Activated naive CD4-positive, alpha-beta T cell treated with Interleukin-2 at 50 U/mL for 16 hours (primary cell): Measurements from ENCODE around the gene OR4K17.
"Not testable (repeated sequence)": the region's sequence is repeated elsewhere in the genome, so short reads cannot be mapped to it uniquely, and the experiment has no call there.

Experiments
- DNase-seq: peaks from one replicate; pipeline ENCODE4 v3.0.0-alpha.2; 2020

The OR4K17 gene, protein sequence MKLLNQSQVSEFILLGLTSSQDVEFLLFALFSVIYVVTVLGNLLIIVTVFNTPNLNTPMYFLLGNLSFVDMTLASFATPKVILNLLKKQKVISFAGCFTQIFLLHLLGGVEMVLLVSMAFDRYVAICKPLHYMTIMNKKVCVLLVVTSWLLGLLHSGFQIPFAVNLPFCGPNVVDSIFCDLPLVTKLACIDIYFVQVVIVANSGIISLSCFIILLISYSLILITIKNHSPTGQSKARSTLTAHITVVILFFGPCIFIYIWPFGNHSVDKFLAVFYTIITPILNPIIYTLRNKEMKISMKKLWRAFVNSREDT

DNA sequence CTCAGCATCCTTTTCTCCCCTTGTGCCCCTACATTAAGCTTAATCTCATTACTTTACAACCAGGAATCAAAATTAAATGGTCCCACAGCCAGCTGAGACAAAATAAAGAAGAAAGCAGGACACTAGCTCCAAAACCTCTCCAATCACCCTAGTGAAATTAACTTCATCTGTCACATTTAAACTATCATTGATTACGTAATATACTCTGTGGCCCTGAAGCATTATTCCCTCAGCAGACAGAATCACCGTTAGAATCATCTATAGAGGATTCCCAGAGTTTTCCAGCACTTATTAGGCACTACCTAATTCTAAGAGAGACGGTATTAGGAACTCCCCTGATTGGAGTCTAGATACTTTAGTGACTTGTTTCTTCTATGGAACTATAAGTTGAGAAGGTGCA lies at the start of gene OR4K17:
Gene OR4K17, plus strand, starts transcription at position 302 of the 400 bp plus-strand sequence. CDS start 6,761 bp downstream, outside the sequence.
- no peak for DNase-seq

DNA sequence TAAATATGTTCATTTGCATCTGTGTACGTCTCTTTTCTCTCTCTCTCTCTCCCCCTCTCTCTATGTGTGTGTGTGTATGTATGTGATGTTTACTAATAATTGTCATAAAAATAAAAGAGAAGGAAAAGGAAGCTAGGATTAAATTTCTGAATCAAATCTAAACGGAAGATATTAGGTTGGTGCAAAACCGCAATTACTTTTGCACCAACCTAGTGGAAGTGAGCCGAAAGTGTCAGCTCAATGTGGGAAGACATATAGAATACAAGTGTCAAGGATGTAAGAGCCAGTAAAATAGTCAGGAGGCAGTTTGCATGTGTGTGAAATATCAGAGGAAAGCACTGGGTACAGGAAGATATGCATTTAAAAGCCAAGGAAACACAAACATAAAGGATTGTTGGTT lies 18.5 kb upstream of the OR4K17 start:
- DNase-seq, result no peak

DNA sequence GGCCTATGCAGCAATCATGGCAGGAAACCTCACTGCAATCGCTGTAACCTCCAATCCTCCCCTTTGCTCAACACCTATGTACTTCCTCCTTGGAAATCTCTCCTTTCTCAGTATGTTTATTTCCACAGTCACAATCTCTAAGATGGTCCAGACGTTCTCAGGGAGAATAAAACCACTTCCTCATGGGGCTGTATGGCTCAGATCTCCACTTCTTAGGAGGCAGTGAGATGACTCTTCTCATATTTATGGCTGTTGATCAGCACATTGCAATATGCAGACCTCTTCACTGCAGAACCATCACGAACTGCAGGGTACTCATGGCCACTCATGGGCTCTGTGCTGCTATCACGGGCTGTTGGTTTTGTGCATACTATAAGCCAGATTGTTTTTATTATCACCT lies 17.1 kb upstream of the OR4K17 start:
- DNase-seq, result no peak

DNA sequence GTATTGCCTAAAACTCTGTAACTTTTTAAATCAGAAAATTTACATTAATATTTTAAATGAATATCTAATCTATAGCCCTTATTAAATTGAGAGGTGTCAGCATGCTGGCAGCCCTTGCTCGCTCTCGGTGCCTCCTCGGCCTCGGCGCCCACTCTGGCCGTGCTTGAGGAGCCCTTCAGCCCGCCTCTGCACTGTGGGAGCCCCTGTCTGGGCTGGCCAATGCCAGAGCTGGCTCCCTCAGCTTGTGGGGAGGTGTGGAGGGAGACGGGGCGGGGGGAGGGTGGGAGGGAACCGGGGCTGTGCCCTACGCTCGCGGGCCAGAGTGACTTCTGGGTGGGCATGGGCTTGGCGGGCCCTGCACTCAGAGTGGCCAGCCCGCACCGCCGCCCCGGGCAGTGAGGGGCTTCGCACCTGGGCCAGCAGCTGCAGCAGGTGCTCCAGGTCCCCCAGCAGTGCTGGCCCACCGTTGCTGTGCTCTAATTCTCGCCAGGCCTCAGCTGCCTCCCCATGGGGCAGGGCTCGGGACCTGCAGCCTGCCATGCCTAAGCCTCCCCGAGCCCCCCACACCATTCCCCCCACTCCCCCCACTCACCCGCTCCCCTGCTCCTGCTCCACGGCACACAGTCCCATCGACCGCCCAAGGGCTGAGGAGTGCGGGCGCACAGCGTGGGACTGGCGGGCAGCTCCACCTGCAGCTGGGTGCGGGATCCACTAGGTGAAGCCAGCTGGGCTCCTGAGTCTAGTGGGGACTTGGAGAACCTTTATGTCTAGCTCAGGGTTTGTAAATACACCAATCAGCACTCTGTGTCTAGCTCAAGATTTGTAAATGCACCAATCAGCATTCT lies 11.4 kb upstream of the OR4K17 start:
- DNase-seq, result not testable (repeated sequence)

DNA sequence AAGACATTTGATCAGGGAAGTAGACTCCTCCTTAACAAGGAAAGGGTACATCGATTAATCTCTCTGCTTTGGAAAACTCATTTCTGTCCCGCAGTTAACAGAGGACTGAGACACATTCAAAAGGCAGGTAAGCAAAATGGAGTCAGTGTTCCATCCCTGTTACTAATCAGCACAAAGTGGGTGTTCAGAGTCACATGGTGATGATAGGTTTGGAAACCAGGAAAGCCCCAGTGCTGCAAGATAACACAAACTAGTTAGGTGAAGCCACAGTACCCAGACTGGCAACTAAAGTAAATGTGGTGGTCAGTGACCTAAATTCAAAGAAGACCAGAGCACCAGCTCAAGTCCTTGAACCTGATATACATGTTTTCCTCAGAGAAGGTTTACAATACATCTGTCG lies 1.8 kb downstream of the OR4K17 start:
- DNase-seq, result no peak

DNA sequence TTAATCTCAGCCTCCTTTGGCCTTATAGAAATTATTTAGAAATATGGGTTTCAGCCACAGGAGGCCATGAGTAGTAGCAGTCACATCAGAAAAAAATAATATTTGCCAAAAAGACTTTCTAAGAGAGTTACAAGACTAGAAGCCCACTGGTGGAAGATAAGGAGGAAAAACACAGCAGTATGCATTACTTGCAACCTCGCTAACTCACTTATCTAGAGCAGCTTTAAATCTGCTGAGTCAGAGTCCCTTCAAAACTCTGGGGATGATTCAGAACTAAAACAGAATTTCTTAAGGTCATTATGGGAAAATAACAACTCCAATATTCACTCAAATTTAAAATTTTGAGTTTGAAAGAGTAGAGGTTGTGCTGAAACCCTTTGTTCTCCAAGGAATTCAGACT lies 6.2 kb downstream of the OR4K17 start:
- DNase-seq, result no peak

DNA sequence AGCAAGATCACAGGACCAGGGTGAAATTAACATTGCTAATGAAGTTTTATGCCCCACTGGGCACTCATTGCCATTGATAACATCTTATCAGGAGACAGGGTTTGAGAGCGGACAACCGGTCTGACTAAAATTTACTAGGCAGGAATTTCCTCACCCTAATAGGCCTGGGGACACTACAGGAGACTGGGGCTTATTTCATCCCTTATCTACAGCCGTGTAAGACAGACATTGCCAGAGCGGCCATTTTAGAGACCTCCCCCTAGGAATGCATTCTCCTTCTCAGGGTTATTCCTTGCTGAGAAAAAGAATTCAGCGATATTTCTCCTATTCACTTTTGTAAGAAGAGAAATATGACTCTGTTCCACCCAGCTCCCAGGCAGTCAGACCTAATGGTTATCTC lies 8.3 kb downstream of the OR4K17 start:
- no peak for DNase-seq

DNA sequence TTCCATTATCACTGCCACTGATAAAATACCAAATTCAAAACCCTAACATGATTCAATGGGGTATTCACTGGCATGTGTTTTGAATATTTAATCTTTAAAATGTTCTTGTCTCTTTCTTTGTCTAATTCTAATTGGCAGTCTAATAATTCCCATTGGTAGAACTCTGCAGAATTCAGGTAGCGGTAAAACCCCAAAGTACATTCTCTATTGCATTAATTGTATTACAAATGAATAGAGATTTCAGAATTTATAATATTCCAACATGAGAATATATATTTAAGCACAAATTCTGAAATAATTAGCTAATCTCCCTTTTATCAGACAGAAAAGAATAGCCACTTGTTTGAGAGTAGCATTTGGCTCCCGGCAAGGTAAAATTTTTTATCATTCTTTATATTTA lies 28.0 kb downstream of the OR4K17 start, which contains the start of gene OR4N5:
Gene OR4N5, plus strand, starts transcription at position 301 of the 400 bp plus-strand sequence. CDS start 4,916 bp downstream, outside the sequence.
- DNase-seq, result no peak

DNA sequence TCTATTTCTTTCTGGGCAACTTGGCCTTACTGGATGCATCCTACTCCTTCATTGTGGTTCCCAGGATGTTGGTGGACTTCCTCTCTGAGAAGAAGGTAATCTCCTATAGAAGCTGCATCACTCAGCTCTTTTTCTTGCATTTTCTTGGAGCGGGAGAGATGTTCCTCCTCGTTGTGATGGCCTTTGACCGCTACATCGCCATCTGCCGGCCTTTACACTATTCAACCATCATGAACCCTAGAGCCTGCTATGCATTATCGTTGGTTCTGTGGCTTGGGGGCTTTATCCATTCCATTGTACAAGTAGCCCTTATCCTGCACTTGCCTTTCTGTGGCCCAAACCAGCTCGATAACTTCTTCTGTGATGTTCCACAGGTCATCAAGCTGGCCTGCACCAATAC lies 33.4 kb downstream of the OR4K17 start:
- no peak for DNase-seq

DNA sequence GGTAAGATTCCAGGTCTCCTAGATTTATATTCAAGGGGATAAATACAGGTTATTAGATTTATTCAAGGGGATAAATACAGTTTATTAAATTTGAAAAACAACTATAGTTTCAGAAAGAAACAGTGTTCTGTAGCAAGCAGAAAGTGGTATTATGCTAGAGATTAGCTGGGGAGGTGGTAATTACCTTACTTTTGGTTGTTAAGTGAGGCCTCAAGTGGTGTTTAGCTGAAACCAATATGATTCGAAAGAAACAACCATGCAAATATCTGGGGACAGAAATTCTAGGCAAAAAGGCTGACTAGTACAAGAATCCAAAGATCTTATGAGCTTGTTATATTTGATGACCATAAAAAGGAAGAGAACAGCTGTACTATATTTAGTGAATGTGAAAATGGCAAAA lies 34.3 kb downstream of the OR4K17 start:
- no peak for DNase-seq

DNA sequence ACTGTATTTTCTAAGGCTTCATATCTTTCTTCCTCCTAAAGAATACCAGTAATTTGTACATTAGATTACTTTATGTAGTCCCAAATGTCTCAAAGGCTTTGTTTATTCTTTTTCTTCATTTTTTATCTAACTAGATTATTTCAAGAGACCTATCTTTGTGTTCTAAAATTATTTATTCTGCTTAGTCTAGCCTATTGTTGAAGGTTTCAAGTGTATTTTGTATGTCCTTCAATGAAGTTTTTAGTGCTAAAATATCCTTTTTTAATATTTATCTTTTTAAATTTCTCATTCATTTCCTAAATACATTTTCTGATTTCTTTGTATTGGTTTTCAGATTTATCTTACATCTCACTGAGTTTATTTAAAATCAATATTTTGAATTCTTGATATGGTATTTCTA lies 53.9 kb downstream of the OR4K17 start:
- no peak for DNase-seq

DNA sequence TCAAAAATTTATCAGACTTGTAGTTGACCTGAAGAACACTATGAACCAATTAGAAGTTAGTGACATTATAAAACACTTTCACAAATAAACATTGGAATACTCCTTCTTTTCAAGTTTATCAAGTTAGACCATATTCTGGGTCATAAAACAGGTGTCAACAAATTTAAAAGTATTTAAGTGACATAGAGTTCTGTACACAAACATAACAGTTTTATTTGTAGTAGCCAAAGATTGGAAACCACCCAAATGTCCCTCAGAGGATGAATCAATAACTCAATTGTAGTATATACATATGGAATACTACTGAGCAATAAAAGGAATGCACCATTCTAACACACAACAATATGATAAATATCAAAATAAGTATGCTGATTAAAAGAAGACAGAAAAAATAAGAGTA lies 56.6 kb downstream of the OR4K17 start:
- no peak for DNase-seq

DNA sequence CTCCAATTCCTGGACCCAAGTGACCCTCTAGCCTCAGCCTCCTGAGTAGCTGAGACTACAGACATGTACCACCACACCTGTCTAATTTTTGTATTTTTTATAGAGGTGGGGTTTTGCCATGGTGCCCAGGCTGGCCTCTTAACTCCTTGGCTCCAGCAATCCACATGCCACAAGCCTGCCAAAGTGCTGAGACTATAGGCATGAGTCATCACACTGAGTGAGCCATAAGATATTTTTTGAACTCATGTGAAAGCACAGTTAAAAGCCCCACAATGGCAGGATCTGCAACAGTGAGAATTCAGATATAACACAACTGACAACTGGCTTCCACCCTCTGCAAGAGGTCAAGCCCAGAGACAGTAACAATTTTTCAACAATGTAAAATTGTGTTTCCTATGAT lies 59.3 kb downstream of the OR4K17 start:
- not testable (repeated sequence) for DNase-seq
